ENCODE data around the gene SNCAIP.

- no peak for TF ChIP-seq CTCF (IDR thresholded peaks at IDR 0.05)
- TF ChIP-seq POLR2A (IDR thresholded peaks at IDR 0.05): no peak
- no peak for TF ChIP-seq POLR2AphosphoS5 (IDR thresholded peaks at IDR 0.05)
- TF ChIP-seq EP300 (IDR thresholded peaks at IDR 0.05): no peak
These were observed 108.1 kb downstream of the SNCAIP start for GRCh38 chr5:122420091-122420490.

All from suprapubic skin (tissue), 4 donors.